GM12865 (cell line): ENCODE data around the gene FOXP2.

ENCODE experiments used
- DNase-seq: peaks from one replicate; pipeline ENCODE4 v3.0.0; 2010; ENCODE audit warnings: low read depth
- H3K4me3 ChIP-seq: 2 replicates; pipeline ENCODE4 v1.5.1; 2011; ENCODE audit warnings: mild to moderate bottlenecking, low read depth, low read length, control low read depth
- CTCF ChIP-seq: IDR thresholded peaks from 2 replicates; pipeline ENCODE4 v1.5.1; 2011; ENCODE audit warnings: low read length, control low read depth, low read depth, inconsistent platforms; ENCODE audit not compliant: insufficient read depth; ENCODE audit errors: missing control alignments

Gene FOXP2

DNA sequence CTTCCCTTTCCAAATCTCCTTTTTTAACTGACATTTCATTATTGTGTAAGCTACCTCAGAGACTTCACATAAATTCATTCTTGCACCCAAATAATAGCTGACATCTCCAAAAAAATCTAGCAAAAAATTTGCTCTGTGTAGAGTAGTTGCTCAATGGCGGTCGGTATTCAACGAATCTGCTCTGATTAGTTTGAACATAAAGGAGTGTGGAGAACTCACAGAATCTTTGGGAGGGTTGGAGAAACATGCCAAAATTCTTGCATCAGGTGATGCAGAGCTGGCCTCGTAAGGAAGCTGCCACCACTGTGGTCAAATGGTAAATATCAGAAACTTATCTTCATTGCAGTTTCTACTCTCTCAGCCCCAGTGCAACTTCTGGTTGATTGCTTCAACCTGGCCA lies 306.1 kb downstream of the FOXP2 start:
- TF ChIP-seq CTCF: no peak
- DNase-seq: no peak

DNA sequence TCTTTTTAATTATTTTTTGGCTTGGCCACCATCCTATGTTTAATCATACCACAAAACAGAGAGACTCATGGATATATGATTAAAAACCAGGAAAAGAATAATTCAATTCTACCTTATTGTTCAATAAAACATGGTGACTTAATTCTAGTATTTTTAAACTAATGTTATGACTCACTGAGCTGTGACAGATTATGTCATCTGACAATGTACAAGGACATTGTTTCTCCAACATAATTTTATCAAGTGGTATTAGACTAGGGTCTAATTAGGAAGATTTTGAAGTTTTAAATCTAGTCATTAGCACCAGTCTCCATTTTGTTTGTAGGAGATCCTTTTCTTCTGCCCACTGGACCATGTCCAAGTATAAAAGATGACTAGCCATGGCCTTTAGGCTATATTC lies 307.9 kb downstream of the FOXP2 start:
- no peak for DNase-seq

More for the DNA sequence above, 306.1 kb downstream of the FOXP2 start:
- H3K4me3 ChIP-seq: no peak overlapping the region

GRCh38 chr7:114723308-114723707 lies 308.7 kb downstream of the FOXP2 start:
- DNase-seq: no peak
- no peak overlapping the region for H3K4me3 ChIP-seq
- TF ChIP-seq CTCF: no peak

More for the DNA sequence above, 307.9 kb downstream of the FOXP2 start:
- TF ChIP-seq CTCF: no peak
- H3K4me3 ChIP-seq: no peak overlapping the region

DNA sequence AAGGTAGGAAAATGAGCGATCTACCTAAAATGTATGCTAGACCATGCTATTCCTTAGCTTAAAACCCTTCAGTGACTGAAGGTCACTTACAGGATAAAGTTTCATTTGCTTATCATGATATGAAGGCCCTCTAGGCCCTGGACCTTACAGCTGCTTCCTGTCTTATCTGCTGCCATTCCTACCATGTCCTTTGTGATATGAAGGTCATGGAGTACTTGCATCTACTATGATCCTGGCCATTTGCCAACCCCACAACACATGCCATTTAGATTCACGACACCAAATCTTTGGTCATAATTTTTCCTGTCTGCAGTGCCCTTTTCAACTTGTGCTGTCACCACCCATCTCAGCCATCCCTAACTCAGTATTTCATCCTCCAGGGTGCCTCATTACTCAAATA lies 325.5 kb downstream of the FOXP2 start:
- no peak for TF ChIP-seq CTCF
- no peak for DNase-seq
- no peak overlapping the region for H3K4me3 ChIP-seq

- TF ChIP-seq CTCF: no peak
- DNase-seq: no peak
- H3K4me3 ChIP-seq: no peak overlapping the region
Measured at GRCh38 chr7:114740941-114741340, 326.3 kb downstream of the FOXP2 start.

- TF ChIP-seq CTCF: no peak
- no peak overlapping the region for H3K4me3 ChIP-seq
- DNase-seq: no peak
Measured at GRCh38 chr7:114741911-114742310, 327.3 kb downstream of the FOXP2 start.
